Fibroblast of lung (primary cell): ENCODE measurements around the gene SPATA31D4.

Source experiments
- EZH2 ChIP-seq: IDR thresholded peaks from 2 replicates; pipeline ENCODE4 v1.5.1; 2012; ENCODE audit warnings: low read length, control low read depth, mild to moderate bottlenecking; ENCODE audit errors: missing control alignments
- TF ChIP-seq, protein P1 (sequence below), 2 donors: IDR thresholded peaks in 1 of 2; conservative IDR thresholded peaks in 1 of 2; 1 replicate in 1 of 2; 2 replicates in 1 of 2; pipeline ENCODE4 v1.5.1; 2011 to 2012; ENCODE audit warnings: low read length in 2 of 2, control low read depth in 1 of 2, inconsistent platforms in 1 of 2, low read depth in 1 of 2, mild to moderate bottlenecking in 1 of 2

DNA sequence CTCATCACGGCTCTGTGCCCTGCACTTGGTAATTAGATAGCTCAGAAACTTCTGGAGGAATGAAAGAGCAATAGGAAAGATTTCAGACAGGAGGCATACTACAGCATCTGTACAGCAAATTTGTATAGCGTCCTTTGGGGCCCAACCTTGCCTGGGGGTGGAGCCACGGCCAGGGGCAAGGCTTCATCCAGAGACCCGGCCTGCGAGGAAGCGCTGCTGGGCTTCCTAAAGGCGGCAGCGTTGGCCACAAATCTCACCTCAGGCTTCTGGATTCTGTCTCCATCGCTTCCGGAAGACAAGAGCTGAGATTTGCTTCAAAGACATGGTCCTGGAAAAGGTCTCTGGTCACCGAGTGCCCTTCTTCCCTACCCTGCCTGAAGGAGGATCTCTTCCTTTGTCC is 48.1 kb downstream of the SPATA31D4 start:
- TF ChIP-seq, protein P1, sequence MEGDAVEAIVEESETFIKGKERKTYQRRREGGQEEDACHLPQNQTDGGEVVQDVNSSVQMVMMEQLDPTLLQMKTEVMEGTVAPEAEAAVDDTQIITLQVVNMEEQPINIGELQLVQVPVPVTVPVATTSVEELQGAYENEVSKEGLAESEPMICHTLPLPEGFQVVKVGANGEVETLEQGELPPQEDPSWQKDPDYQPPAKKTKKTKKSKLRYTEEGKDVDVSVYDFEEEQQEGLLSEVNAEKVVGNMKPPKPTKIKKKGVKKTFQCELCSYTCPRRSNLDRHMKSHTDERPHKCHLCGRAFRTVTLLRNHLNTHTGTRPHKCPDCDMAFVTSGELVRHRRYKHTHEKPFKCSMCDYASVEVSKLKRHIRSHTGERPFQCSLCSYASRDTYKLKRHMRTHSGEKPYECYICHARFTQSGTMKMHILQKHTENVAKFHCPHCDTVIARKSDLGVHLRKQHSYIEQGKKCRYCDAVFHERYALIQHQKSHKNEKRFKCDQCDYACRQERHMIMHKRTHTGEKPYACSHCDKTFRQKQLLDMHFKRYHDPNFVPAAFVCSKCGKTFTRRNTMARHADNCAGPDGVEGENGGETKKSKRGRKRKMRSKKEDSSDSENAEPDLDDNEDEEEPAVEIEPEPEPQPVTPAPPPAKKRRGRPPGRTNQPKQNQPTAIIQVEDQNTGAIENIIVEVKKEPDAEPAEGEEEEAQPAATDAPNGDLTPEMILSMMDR (conservative IDR thresholded peaks at IDR 0.05 in 1 of 2, IDR thresholded peaks at IDR 0.05 in 1 of 2; ENCODE audit: low read depth in 1 of 2, low read length in 2 of 2), result no peak
- TF ChIP-seq EZH2, result no peak
